ENCODE data around the gene ARFGAP1. TPM values are rescaled to one million over a fixed set of nuclear protein-coding genes. Genes with fewer than 3 reads are reported as not detected.

ARFGAP1 gene
- total RNA-seq (2022; extraction: Qiagen RNA extraction): 55.7 to 101 TPM (median 92.1 TPM) in 5 replicates

GRCh38 chr20:63272105-63273058 is at the start of gene ARFGAP1:
TSS of gene ARFGAP1 (plus strand) at chr20:63272813. CDS start at chr20:63275581, 2,768 bp downstream.

GRCh38 chr20:63235399-63235983 is 37.1 kb upstream of the ARFGAP1 start, which contains the start of gene BIRC7:
TSS of gene BIRC7 (plus strand) at chr20:63235905. CDS start at chr20:63236097, 192 bp downstream.

GRCh38 chr20:63254232-63254605 is 18.4 kb upstream of the ARFGAP1 start, which contains the start of gene NKAIN4:
TSS of gene NKAIN4 (minus strand) at chr20:63254463. CDS start at chr20:63254450, 13 bp downstream.

GRCh38 chr20:63292904-63293303 is 20.3 kb downstream of the ARFGAP1 start, which contains the start of gene COL20A1:
TSS of gene COL20A1 (plus strand) at chr20:63293186. CDS start at chr20:63295108, 1,922 bp downstream.

Other genes starting within 250 kb of the ARFGAP1 start
- gene YTHDF1, start 56.7 kb upstream of the ARFGAP1 start, total RNA-seq (2022; extraction: Qiagen RNA extraction): 47.9 to 55.7 TPM (median 53.4 TPM) in 5 replicates
- 2.0 to 4.7 TPM (median 3.2 TPM) in 5 replicates for gene BIRC7, start 36.9 kb upstream of the ARFGAP1 start, total RNA-seq (2022; extraction: Qiagen RNA extraction)
- gene NKAIN4, start 18.4 kb upstream of the ARFGAP1 start, total RNA-seq (2022; extraction: Qiagen RNA extraction): 5.4 to 9.4 TPM (median 6.4 TPM) in 5 replicates
- gene COL20A1, start 20.4 kb downstream of the ARFGAP1 start, total RNA-seq (2022; extraction: Qiagen RNA extraction): 0.57 to 1.6 TPM (median 1.1 TPM) in 5 replicates
- 0.09 to 0.84 TPM (median 0.33 TPM) in 5 replicates for gene CHRNA4, start 88.5 kb downstream of the ARFGAP1 start, total RNA-seq (2022; extraction: Qiagen RNA extraction)
- 0.40 to 0.89 TPM (median 0.81 TPM) in 5 replicates for gene KCNQ2, start 199.8 kb downstream of the ARFGAP1 start, total RNA-seq (2022; extraction: Qiagen RNA extraction)
- 141 to 180 TPM (median 158 TPM) in 5 replicates for gene EEF1A2, start 226.3 kb downstream of the ARFGAP1 start, total RNA-seq (2022; extraction: Qiagen RNA extraction)
- 273 to 372 TPM (median 330 TPM) in 5 replicates for gene PPDPF, start 248.0 kb downstream of the ARFGAP1 start, total RNA-seq (2022; extraction: Qiagen RNA extraction)